K562 (cell line): Measurements from ENCODE around the gene GAL3ST3.

Source experiments
- CHD2 ChIP-seq: IDR thresholded peaks from 2 replicates; pipeline ENCODE4 v1.6.1; 2011; ENCODE audit warnings: low read depth, low read length
- CHD7 ChIP-seq: fragments of 200-600 bp; sonication (generic); IDR thresholded peaks from one replicate; pipeline ENCODE4 v1.6.1; 2012; ENCODE audit warnings: mild to moderate bottlenecking, low read depth, low read length, inconsistent platforms
- CTCF ChIP-seq, 3 experiments: IDR thresholded peaks in 2 of 3; conservative IDR thresholded peaks in 1 of 3; 2 replicates each; pipeline ENCODE4 v1.5.1; 2011 to 2012; ENCODE audit warnings: low read length in 3 of 3, mild to moderate bottlenecking in 3 of 3, control low read depth in 2 of 3, improper control_type of control experiment in 1 of 3, inconsistent platforms in 1 of 3, low read depth in 1 of 3, mixed read lengths in 1 of 3, moderate library complexity in 1 of 3; ENCODE audit not compliant: insufficient read depth in 2 of 3
- EHMT2 ChIP-seq: fragments of 450-650 bp; IDR thresholded peaks from 2 replicates; pipeline ENCODE4 v1.6.1; 2018; ENCODE audit warnings: antibody characterized with exemption
- IFI16 ChIP-seq: fragments of 250-450 bp; sonication (Bioruptor Pico); IDR thresholded peaks from 2 replicates; pipeline ENCODE4 v2.1.2; 2022; ENCODE audit warnings: mild to moderate bottlenecking, inconsistent platforms
- SMARCC2 ChIP-seq: fragments of 450-650 bp; IDR thresholded peaks from 2 replicates; pipeline ENCODE4 v1.6.1; 2017; ENCODE audit warnings: antibody characterized with exemption, moderate library complexity, mild to moderate bottlenecking, low read depth
- SUPT5H ChIP-seq: fragments of 450-650 bp; IDR thresholded peaks from 2 replicates; pipeline ENCODE4 v1.6.1; 2016
- TRIM28 ChIP-seq: fragments of 450-650 bp; IDR thresholded peaks from 2 replicates; pipeline ENCODE4 v1.6.1; 2017
- ZNF699 ChIP-seq: fragments of 250-450 bp; sonication (Bioruptor Pico); IDR thresholded peaks from 2 replicates; pipeline ENCODE4 v1.8.0; 2021; ENCODE audit warnings: mild to moderate bottlenecking, moderate library complexity; ENCODE audit not compliant: insufficient replicate concordance

GRCh38 chr11:66006891-66007176 is 42.1 kb downstream of the GAL3ST3 start:
- TF ChIP-seq SUPT5H (no peak), ZNF699 (CRISPR knock-in tag) (no peak), SMARCC2 (no peak), EHMT2 (no peak), CTCF (IDR thresholded peaks at IDR 0.05 in 2 of 3, conservative IDR thresholded peaks at IDR 0.05 in 1 of 3; ENCODE audit: insufficient read depth in 2 of 3, low read depth in 1 of 3, low read length in 3 of 3) (no peak), IFI16 (CRISPR knock-in tag) (no peak), CHD7 (no peak), CHD2 (no peak), TRIM28 (no peak)
